ENCODE results near the gene ALOX15.

DNA sequence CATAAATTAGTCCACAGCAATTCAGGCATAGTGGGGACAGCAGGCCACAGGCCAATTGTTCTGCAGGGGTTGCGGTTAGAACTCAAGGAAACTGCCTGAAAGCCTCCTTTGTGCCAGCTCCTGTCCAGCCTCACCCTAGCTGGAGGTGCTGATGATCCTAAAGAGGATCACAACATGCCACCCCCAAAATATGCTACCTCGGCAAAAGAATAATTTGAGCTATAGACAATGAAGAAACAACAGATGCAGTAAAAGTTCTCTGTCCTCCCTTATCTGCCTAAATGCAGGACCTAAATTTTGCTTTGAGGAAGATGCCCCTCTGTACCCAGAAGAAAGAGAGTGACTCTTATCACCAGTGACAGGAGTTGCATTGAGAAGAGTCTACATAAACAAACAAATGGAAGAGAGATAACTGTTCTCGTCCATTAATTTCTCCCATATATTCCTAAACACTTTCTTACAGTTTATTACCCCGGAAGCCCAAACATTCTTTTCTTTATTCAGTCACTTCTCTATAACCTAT, 14.7 kb downstream of the ALOX15 start:
- TF ChIP-seq, protein P1, sequence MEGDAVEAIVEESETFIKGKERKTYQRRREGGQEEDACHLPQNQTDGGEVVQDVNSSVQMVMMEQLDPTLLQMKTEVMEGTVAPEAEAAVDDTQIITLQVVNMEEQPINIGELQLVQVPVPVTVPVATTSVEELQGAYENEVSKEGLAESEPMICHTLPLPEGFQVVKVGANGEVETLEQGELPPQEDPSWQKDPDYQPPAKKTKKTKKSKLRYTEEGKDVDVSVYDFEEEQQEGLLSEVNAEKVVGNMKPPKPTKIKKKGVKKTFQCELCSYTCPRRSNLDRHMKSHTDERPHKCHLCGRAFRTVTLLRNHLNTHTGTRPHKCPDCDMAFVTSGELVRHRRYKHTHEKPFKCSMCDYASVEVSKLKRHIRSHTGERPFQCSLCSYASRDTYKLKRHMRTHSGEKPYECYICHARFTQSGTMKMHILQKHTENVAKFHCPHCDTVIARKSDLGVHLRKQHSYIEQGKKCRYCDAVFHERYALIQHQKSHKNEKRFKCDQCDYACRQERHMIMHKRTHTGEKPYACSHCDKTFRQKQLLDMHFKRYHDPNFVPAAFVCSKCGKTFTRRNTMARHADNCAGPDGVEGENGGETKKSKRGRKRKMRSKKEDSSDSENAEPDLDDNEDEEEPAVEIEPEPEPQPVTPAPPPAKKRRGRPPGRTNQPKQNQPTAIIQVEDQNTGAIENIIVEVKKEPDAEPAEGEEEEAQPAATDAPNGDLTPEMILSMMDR (IDR thresholded peaks at IDR 0.05): no peak
- TF ChIP-seq POLR2A (IDR thresholded peaks at IDR 0.05): no peak
- no peak for TF ChIP-seq POLR2AphosphoS5 (IDR thresholded peaks at IDR 0.05)
- no peak for TF ChIP-seq EP300 (IDR thresholded peaks at IDR 0.05)

Measured in gastroesophageal sphincter (tissue), 3 donors.